Dedifferentiated amniotic fluid mesenchymal stem cell (primary cell): ENCODE results near the gene BCAS3.

Source experiments
- DNase-seq: peaks from one replicate; pipeline ENCODE4 v3.0.0-alpha.2; 2016; ENCODE audit errors: extremely low spot score

BCAS3 gene

GRCh38 chr17:61064087-61064951 is 386.7 kb downstream of the BCAS3 start:
- no peak for DNase-seq

- DNase-seq: peak; percentile 60
These were observed 387.7 kb downstream of the BCAS3 start for GRCh38 chr17:61065263-61065773.

- DNase-seq: no peak
These were observed 388.4 kb downstream of the BCAS3 start for GRCh38 chr17:61066062-61066461.

- no peak for DNase-seq
These were observed 393.0 kb downstream of the BCAS3 start for GRCh38 chr17:61070649-61071048.

GRCh38 chr17:61072648-61073047 is 395.0 kb downstream of the BCAS3 start:
- DNase-seq: no peak

- no peak for DNase-seq
These were observed 395.5 kb downstream of the BCAS3 start for GRCh38 chr17:61073131-61073530.

GRCh38 chr17:61073799-61074513 is 396.3 kb downstream of the BCAS3 start:
- no peak for DNase-seq

- no peak for DNase-seq
These were observed 398.3 kb downstream of the BCAS3 start for GRCh38 chr17:61075988-61076387.

- no peak for DNase-seq
These were observed 399.0 kb downstream of the BCAS3 start for GRCh38 chr17:61076621-61077031.

GRCh38 chr17:61081959-61082358 is 404.3 kb downstream of the BCAS3 start:
- DNase-seq: no peak

DNA sequence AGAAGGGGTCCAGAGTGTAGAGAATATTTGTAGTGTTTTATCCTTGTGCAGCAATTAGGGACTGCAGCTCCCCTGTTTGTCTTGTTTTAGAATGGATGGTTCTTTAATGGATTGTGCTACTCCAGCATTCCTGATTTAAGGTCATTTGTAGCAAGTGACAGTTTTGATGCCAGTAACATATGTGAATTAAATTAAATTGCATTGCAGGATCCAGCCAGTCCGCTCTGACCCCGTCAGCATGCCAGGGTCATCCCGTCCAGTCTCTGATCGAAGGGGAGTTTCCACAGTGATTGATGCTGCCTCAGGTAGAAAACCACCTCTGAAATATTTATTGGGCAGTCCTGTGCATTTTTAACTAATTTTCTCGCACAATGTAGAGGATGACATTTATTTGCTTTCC is 406.6 kb downstream of the BCAS3 start:
- no peak for DNase-seq

DNA sequence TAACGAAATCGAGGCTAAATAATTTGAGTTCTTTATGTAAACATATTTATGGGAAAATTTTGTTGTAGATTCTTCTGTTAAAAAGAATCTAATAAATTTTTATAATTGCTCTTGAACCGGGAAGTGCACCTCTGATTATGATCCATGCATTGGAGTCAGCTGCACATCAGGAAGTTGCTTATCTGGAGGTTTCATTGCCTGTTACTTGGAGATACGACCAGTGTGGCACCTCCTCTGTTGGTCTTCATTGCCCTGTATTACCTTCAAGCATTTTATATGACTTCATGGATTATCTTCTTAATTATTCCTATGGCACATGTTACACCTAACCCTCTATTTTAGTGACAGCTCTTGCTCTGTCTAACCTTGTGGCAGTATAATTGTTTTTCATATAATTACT is 409.4 kb downstream of the BCAS3 start:
- DNase-seq: no peak

DNA sequence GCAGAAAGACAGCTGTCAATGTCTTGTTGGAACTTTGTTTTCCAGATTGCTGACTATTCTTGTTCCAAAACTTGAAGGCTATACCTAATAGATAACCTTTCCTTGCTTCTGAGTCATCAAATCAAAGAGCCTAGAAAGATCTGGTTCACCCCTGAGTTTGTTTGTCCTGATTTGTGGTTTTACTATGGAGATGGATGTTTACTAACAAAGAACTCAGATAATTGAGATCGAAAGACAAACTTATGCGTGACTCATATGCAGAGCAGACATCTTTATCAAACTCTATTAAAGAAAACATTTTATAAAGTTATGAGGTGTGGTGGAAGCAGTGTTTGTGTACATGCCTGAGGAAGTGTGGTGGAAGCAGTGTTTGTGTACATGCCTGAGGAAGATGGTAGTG is 410.9 kb downstream of the BCAS3 start:
- no peak for DNase-seq

- DNase-seq: no peak
These were observed 413.4 kb downstream of the BCAS3 start for GRCh38 chr17:61091096-61091495.

GRCh38 chr17:61097781-61098180 is 420.1 kb downstream of the BCAS3 start:
- no peak for DNase-seq

DNA sequence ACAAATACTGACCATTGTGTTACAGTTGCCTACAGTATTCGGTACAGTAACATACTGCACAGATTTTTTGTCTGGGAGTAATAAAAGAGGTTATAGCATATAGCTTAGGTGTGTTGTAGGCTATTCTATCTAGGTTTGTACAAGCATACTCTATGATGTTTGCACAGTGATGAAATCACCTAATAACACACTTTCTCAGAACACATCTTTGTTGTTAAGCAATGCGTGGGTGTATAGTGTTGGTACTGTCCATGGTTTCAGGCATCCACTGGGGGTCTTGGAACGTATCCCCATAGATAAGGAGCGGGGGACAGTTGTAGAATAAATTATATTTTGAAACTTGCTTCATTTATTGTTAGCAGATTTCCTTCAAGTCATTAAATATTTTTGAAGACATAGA is 428.7 kb downstream of the BCAS3 start:
- no peak for DNase-seq

GRCh38 chr17:61116577-61116976 is 438.9 kb downstream of the BCAS3 start:
- DNase-seq: no peak

DNA sequence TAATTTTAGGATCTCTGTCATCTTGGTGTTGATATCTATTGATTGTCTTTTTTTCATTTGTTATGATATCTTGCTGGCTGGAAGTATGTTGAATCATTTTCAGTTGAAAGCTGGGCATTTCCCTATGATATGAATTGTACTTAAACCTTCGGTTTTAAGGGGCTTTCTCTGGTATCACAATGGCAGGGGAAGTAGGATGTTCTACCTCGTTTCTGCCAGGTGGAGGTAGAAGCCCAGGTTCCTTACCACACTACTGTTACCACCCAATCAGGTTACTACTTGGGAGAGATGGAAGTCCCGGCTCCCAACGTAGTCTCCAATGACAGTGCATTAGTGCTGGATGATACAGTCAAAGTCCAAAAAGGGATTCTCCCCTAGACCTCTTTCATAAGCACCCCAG is 440.3 kb downstream of the BCAS3 start:
- no peak for DNase-seq

- no peak for DNase-seq
These were observed 441.2 kb downstream of the BCAS3 start for GRCh38 chr17:61118871-61119270.

DNA sequence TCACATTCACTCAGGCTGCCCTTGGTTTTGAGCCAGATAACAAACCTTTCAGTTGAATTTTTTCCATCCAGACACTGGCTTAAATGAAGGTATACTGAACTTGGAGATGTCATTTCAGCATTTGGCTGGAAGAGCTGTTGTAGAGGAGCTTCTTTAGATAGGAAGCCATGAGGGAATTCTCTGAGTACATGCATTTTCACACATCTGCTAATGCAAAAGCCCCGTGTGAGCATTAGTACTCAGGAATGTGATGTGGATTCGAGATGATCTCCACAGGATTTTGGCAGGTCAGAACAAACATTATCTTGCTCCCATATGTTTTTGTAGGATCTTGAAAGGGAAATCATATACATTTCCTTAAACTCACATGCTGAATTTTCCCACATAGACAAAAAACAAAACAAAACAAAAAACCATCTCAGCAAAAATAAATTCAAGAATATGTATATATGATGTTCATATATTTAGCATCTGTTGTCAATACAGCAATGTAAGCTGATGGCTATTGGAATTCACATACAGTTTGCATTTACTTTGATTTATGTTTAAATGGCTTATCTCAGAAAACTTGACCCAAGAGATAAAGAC is 444.8 kb downstream of the BCAS3 start:
- no peak for DNase-seq

DNA sequence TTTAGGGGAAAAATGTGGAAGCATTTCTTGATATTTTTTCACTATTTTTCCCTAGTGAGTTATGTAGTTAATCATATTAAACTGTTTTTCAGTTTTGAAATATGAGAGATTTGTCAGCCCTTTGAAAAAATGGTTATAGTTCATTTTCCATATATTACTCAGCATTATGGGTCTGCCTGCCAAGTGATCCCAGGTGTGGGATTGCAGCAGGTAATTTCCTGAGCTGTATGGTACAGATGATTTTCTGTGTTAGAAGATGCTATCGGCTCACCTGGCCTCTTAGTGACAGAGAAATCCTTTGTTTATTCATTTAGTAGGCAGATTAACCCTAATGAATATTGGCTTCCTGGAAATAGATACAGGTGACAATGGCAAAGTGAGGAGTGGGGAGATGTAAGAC is 446.9 kb downstream of the BCAS3 start:
- DNase-seq: no peak

- DNase-seq: no peak
These were observed 449.0 kb downstream of the BCAS3 start for GRCh38 chr17:61126473-61127249.
